Neutrophil (primary cell): ENCODE data around the gene SOX18.

ENCODE experiments used
- H3K27ac ChIP-seq: fragments of 200-600 bp; sonication (generic); 2 replicates; pipeline ENCODE4 v1.5.1; 2016; ENCODE audit warnings: mild to moderate bottlenecking, moderate library complexity
- H3K27me3 ChIP-seq: fragments of 200-600 bp; sonication (generic); 2 replicates; pipeline ENCODE4 v1.6.0; 2016; ENCODE audit warnings: mild to moderate bottlenecking
- H3K36me3 ChIP-seq: fragments of 200-600 bp; sonication (generic); 2 replicates; pipeline ENCODE4 v1.5.1; 2017
- H3K4me1 ChIP-seq, 2 experiments: fragments of 200-600 bp in 1 of 2; sonication (generic) in 1 of 2; 1 replicate in 1 of 2; 2 replicates in 1 of 2; pipeline versions ENCODE4 v1.5.1 to v1.6.1; 2013 to 2016; ENCODE audit warnings: low read depth in 1 of 2, low read length in 1 of 2, mild to moderate bottlenecking in 1 of 2, moderate library complexity in 1 of 2; ENCODE audit not compliant: control insufficient read depth in 1 of 2, insufficient read depth in 1 of 2
- H3K4me3 ChIP-seq, 2 experiments: fragments of 200-600 bp in 1 of 2; sonication (generic) in 1 of 2; 1 replicate in 1 of 2; 2 replicates in 1 of 2; pipeline ENCODE4 v1.5.1; 2013 to 2016; ENCODE audit warnings: low read depth in 1 of 2, low read length in 1 of 2, mild to moderate bottlenecking in 1 of 2, moderate library complexity in 1 of 2
- H3K9me3 ChIP-seq: fragments of 200-600 bp; sonication (generic); 2 replicates; pipeline ENCODE4 v1.5.1; 2016
- TF ChIP-seq, protein P1 (sequence below): fragments of 200-600 bp; sonication (generic); IDR thresholded peaks from 2 replicates; pipeline ENCODE4 v1.5.1; 2016; ENCODE audit warnings: antibody characterized with exemption

SOX18 gene

DNA sequence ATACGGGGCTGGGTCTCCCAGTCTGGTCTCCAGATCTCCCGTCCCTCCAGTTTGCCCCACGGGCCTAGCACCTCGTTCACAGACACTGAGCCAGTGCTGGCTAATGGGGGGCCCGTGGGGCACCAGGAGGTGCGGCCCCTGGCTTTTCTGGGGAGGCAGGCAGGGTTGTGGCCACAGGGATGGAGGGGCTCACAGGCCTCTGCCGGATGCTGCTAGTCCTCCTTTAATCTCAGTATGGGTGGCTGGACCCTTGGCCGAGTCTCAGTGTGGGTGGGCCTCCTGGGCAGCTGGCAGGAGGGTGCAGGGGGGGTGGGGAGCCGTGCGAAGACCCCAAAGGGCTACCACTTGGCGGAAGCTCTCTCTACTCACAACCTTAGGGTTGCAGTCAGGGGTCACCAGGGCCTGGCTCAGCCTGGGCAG is 1.6 kb upstream of the SOX18 start:
- no peaks in the 10 kb centered on the region for H3K9me3 ChIP-seq
- peaks cover 98% of the 10 kb centered on the region for H3K27me3 ChIP-seq
- no peak overlapping the region for H3K27ac ChIP-seq
- TF ChIP-seq, protein P1, sequence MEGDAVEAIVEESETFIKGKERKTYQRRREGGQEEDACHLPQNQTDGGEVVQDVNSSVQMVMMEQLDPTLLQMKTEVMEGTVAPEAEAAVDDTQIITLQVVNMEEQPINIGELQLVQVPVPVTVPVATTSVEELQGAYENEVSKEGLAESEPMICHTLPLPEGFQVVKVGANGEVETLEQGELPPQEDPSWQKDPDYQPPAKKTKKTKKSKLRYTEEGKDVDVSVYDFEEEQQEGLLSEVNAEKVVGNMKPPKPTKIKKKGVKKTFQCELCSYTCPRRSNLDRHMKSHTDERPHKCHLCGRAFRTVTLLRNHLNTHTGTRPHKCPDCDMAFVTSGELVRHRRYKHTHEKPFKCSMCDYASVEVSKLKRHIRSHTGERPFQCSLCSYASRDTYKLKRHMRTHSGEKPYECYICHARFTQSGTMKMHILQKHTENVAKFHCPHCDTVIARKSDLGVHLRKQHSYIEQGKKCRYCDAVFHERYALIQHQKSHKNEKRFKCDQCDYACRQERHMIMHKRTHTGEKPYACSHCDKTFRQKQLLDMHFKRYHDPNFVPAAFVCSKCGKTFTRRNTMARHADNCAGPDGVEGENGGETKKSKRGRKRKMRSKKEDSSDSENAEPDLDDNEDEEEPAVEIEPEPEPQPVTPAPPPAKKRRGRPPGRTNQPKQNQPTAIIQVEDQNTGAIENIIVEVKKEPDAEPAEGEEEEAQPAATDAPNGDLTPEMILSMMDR: no peak
- H3K4me3 ChIP-seq: no peak overlapping the region
- H3K36me3 ChIP-seq: no peaks in the 10 kb centered on the region
- H3K4me1 ChIP-seq: peaks cover 10 to 20% of the 10 kb centered on the region in 2 experiments

GRCh38 chr20:64050261-64051032 is 1.0 kb upstream of the SOX18 start:
- Histone ChIP-seq H3K9me3 (no peaks in the 10 kb centered on the region), H3K4me3 (no peak overlapping the region), H3K27me3 (peaks cover 98% of the 10 kb centered on the region), H3K36me3 (no peaks in the 10 kb centered on the region), H3K4me1 (peaks cover 10 to 20% of the 10 kb centered on the region in 2 experiments), H3K27ac (no peak overlapping the region)
- TF ChIP-seq, protein P1: no peak

DNA sequence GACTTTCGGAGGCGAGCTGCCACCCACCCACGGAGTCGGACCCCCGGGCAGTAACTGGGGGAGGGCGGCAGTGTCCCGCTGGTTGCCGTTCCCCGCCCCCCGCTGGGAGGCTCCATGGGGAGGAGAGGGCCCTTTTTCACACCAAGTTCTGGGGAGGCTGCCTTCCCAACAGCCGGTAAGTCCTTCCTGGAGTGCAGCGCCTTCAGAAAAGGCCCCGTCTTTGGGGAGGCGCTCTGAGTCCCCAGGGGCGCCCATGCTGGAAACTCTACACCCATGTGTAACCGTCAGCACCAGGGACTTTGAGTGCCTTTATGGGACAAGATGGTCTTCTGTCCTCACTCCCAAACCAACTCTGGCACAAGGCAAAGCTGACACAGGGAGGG is 430 bp upstream of the SOX18 start:
- Histone ChIP-seq H3K9me3 (no peaks in the 10 kb centered on the region), H3K4me1 (peaks cover 10 to 20% of the 10 kb centered on the region in 2 experiments), H3K36me3 (no peaks in the 10 kb centered on the region), H3K4me3 (no peak overlapping the region), H3K27me3 (peaks cover 98% of the 10 kb centered on the region), H3K27ac (no peak overlapping the region)
- TF ChIP-seq, protein P1: no peak

DNA sequence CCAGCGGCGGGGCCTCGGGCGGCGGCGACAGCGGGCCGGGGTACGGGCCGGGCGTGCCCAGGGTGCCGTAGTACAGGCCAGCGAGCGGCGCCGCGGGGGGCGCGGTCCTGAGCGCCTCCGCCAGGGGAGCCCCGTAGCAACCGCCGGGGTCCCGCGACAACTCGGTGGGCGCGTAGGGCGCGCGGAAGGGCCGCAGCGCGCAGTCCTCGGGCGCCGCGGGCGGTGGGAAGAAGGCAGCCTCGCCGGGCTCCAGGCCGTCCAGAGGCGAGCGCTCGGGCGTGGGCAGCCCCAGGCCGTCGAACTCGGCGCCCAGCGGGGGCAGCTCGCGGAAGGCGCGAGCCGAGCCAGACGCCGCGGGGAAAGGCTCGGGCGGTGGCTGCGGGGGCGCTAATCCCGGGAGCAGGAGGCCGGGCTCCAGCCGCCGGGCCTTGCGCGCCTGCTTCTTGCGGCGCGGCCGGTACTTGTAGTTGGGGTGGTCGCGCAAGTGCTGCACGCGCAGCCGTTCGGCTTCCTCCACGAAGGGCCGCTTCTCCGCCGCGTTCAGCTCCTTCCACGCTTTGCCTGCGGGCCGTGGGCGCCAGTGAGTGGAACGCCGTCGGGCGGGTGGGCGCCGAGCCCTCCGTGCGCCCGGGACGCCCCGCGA is 916 bp downstream of the SOX18 start:
- TF ChIP-seq, protein P1: no peak
- no peak overlapping the region for H3K27ac ChIP-seq
- H3K4me3 ChIP-seq: no peak overlapping the region
- no peaks in the 10 kb centered on the region for H3K36me3 ChIP-seq
- H3K4me1 ChIP-seq: peaks cover 0 to 10% of the 10 kb centered on the region in 2 experiments
- peaks cover 100% of the 10 kb centered on the region for H3K27me3 ChIP-seq
- H3K9me3 ChIP-seq: no peaks in the 10 kb centered on the region

DNA sequence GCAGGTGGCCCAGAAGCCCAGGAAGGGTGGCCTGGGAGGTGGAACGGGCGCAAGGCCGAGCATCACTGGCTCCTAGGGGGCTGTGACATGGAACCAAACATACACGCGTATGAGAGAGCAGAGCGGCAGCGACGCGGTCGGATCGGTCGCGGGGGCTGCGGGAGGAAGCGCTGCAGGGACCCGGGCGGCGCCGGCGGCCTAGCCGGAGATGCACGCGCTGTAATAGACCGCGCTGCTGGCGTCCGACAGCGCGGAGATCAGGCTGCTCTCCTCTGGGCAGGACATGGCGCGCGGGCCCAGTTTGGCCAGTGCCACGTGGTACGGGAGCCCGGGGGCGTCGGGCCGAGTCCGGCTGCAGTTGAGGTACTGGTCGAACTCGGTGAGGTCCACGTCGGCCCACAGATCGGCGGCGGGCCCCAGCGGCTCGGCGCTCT is 1.5 kb downstream of the SOX18 start:
- no peaks in the 10 kb centered on the region for H3K36me3 ChIP-seq
- H3K27ac ChIP-seq: no peak overlapping the region
- H3K9me3 ChIP-seq: no peaks in the 10 kb centered on the region
- H3K27me3 ChIP-seq: peaks cover 100% of the 10 kb centered on the region
- H3K4me3 ChIP-seq: no peak overlapping the region
- TF ChIP-seq, protein P1: no peak
- H3K4me1 ChIP-seq: peaks cover 0 to 10% of the 10 kb centered on the region in 2 experiments
